Measurements from ENCODE around the gene ZNF576.
"Not testable (repeated sequence)": the region's sequence is repeated elsewhere in the genome, so short reads cannot be mapped to it uniquely, and the experiment has no call there.

The ZNF576 gene

GRCh38 chr19:43633520-43633919, 37.1 kb downstream of the ZNF576 start:
- TF ChIP-seq POLR2A (IDR thresholded peaks at IDR 0.05; ENCODE audit: extremely low read depth, insufficient read length) (no peak), MYC (IDR thresholded peaks at IDR 0.05; ENCODE audit: low read depth, low read length) (no peak), CTCF (IDR thresholded peaks at IDR 0.05; ENCODE audit: low read depth, low read length) (no peak), MAX (IDR thresholded peaks at IDR 0.05; ENCODE audit: low read depth, low read length) (no peak)
- no peak for DNase-seq (ENCODE audit: low read depth)
- H3K4me3 ChIP-seq (ENCODE audit: low read depth, low read length) = no peak overlapping the region

- H3K4me3 ChIP-seq (ENCODE audit: low read depth, low read length) = no peak overlapping the region
- DNase-seq (ENCODE audit: low read depth) = no peak
Observed at GRCh38 chr19:43634068-43634467, 37.7 kb downstream of the ZNF576 start.

GRCh38 chr19:43634506-43634871, 38.1 kb downstream of the ZNF576 start:
- no peak for TF ChIP-seq POLR2A (IDR thresholded peaks at IDR 0.05; ENCODE audit: extremely low read depth, insufficient read length)
- no peak for DNase-seq (ENCODE audit: low read depth)
- H3K4me3 ChIP-seq (ENCODE audit: low read depth, low read length) = no peak overlapping the region

More at GRCh38 chr19:43634068-43634467, 37.7 kb downstream of the ZNF576 start:
- no peak for TF ChIP-seq MYC (IDR thresholded peaks at IDR 0.05; ENCODE audit: low read depth, low read length)
- TF ChIP-seq POLR2A (IDR thresholded peaks at IDR 0.05; ENCODE audit: extremely low read depth, insufficient read length) = no peak
- TF ChIP-seq CTCF (IDR thresholded peaks at IDR 0.05; ENCODE audit: low read depth, low read length) = no peak
- TF ChIP-seq MAX (IDR thresholded peaks at IDR 0.05; ENCODE audit: low read depth, low read length) = no peak

- no peak for TF ChIP-seq CTCF (IDR thresholded peaks at IDR 0.05; ENCODE audit: low read depth, low read length)
- TF ChIP-seq POLR2A (IDR thresholded peaks at IDR 0.05; ENCODE audit: extremely low read depth, insufficient read length) = no peak
- no peak for TF ChIP-seq MYC (IDR thresholded peaks at IDR 0.05; ENCODE audit: low read depth, low read length)
- no peak for TF ChIP-seq MAX (IDR thresholded peaks at IDR 0.05; ENCODE audit: low read depth, low read length)
- DNase-seq (ENCODE audit: low read depth) = peak; percentile 25
- H3K4me3 ChIP-seq (ENCODE audit: low read depth, low read length) = no peak overlapping the region
Observed at GRCh38 chr19:43634872-43635560, 38.6 kb downstream of the ZNF576 start.

- H3K4me3 ChIP-seq (ENCODE audit: low read depth, low read length); DNase-seq (ENCODE audit: low read depth): not testable (repeated sequence)
Observed at GRCh38 chr19:43635561-43635940, 39.2 kb downstream of the ZNF576 start.

GRCh38 chr19:43636121-43636683, 39.8 kb downstream of the ZNF576 start:
- DNase-seq (ENCODE audit: low read depth) = no peak
- H3K4me3 ChIP-seq (ENCODE audit: low read depth, low read length) = no peak overlapping the region
- TF ChIP-seq MYC (IDR thresholded peaks at IDR 0.05; ENCODE audit: low read depth, low read length) (no peak), POLR2A (IDR thresholded peaks at IDR 0.05; ENCODE audit: extremely low read depth, insufficient read length) (no peak), MAX (IDR thresholded peaks at IDR 0.05; ENCODE audit: low read depth, low read length) (no peak), CTCF (IDR thresholded peaks at IDR 0.05; ENCODE audit: low read depth, low read length) (no peak)

All from NB4 (cell line).